Ascending aorta (tissue), 2 donors: ENCODE results near the gene LPAR1. TPM values are rescaled to one million over a fixed set of nuclear protein-coding genes. Genes with fewer than 3 reads are reported as not detected.

ENCODE experiments used
- DNase-seq, 2 donors: peaks; one replicate each; pipeline ENCODE4 v3.0.0-alpha.2; 2019; ENCODE audit warnings: low spot score in 2 of 2
- H3K27ac ChIP-seq, 2 donors: fragments of 200-600 bp; sonication (generic); one replicate each; pipeline ENCODE4 v1.5.1; 2016 to 2017; ENCODE audit warnings: mild to moderate bottlenecking in 1 of 2
- H3K27me3 ChIP-seq: fragments of 200-600 bp; sonication (generic); one replicate; pipeline ENCODE4 v1.5.1; 2017
- H3K36me3 ChIP-seq, 2 donors: fragments of 200-600 bp; sonication (generic); one replicate each; pipeline ENCODE4 v1.5.1; 2016
- H3K4me1 ChIP-seq, 2 donors: fragments of 200-600 bp; sonication (generic); one replicate each; pipeline ENCODE4 v1.5.1; 2016 to 2017; ENCODE audit warnings: mild to moderate bottlenecking in 1 of 2
- H3K4me3 ChIP-seq, 2 donors: fragments of 200-600 bp; sonication (generic); one replicate each; pipeline ENCODE4 v1.5.1; 2016 to 2017; ENCODE audit warnings: mild to moderate bottlenecking in 1 of 2
- H3K9me3 ChIP-seq, 2 donors: fragments of 200-600 bp; sonication (generic); one replicate each; pipeline ENCODE4 v1.5.1; 2016
- intact Hi-C: fragments of 100-400 bp; cut with DNase I; formaldehyde crosslinking; loops from one replicate; pipeline ENCODE4 v1.15.1; 2023
- total RNA-seq: library from RNA; depleted of rRNA; stranded (reverse); fragments of >200 nt; gene quantifications from one replicate; pipeline ENCODE4 v1.1.0, GENCODE V29; 2016
- TF ChIP-seq, protein P1 (sequence below), 3 experiments: fragments of 200-600 bp in 2 of 3; fragments of 450-650 bp in 1 of 3; sonication (generic) in 2 of 3; IDR thresholded peaks; one replicate each; pipeline ENCODE4 v1.5.1; 2016 to 2019; ENCODE audit warnings: antibody characterized with exemption in 3 of 3, mild to moderate bottlenecking in 1 of 3, moderate library complexity in 1 of 3

The LPAR1 gene
- total RNA-seq, 1 donor from 2014 or later = 35.4 TPM

DNA sequence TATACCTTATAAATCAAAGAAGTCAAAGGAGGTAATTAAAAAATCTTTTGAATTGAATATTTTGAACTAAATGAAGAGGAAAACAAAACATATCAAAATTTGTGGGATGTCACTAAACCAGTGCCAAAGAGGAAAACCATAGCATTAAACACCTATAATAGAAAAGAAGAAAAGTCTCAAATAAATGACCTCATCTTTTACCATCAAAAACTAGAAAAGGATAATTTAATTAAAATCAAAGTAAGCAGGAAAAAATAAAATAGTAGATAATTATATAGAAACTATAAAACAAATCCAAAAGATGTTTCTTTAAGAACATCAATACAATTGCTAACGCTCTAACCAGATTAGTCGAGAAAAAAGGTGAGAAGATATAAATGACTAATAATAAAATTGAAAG is 47.8 kb downstream of the LPAR1 start:
- TF ChIP-seq, protein P1, sequence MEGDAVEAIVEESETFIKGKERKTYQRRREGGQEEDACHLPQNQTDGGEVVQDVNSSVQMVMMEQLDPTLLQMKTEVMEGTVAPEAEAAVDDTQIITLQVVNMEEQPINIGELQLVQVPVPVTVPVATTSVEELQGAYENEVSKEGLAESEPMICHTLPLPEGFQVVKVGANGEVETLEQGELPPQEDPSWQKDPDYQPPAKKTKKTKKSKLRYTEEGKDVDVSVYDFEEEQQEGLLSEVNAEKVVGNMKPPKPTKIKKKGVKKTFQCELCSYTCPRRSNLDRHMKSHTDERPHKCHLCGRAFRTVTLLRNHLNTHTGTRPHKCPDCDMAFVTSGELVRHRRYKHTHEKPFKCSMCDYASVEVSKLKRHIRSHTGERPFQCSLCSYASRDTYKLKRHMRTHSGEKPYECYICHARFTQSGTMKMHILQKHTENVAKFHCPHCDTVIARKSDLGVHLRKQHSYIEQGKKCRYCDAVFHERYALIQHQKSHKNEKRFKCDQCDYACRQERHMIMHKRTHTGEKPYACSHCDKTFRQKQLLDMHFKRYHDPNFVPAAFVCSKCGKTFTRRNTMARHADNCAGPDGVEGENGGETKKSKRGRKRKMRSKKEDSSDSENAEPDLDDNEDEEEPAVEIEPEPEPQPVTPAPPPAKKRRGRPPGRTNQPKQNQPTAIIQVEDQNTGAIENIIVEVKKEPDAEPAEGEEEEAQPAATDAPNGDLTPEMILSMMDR (IDR thresholded peaks at IDR 0.05) = no peak

DNA sequence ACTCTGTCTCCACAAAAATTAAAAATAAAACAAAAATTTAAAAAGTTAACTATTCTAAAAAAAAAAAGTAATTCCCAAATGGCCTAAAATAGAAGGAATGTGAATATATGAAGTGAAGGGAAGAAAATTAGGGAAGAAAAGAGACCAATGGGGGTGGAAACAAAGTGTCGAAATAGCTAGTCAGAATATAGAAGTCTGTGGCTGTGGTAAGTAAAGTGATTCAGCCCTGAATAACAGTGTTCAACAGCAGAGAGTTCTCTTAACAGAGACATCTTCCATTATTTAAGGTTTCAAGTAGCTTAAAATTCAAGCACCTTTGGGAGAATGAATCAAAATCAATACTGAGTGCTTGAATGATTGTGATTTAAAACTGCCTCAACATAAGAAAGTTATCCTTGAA is 51.7 kb downstream of the LPAR1 start:
- Histone ChIP-seq H3K27ac (no peak overlapping the region), H3K4me1 (peaks cover 0 to 4% of the 10 kb centered on the region in 2 donors), H3K36me3 (no peaks in the 10 kb centered on the region), H3K27me3 (no peaks in the 10 kb centered on the region), H3K4me3 (no peak overlapping the region), H3K9me3 (no peaks in the 10 kb centered on the region)
- TF ChIP-seq, protein P1 (IDR thresholded peaks at IDR 0.05) = no peak
- no peak for DNase-seq
- intact Hi-C loops = no loop called here

More for the DNA sequence above, 47.8 kb downstream of the LPAR1 start:
- Histone ChIP-seq H3K4me3 (no peak overlapping the region), H3K9me3 (no peaks in the 10 kb centered on the region), H3K27ac (no peak overlapping the region), H3K4me1 (peaks cover 0 to 10% of the 10 kb centered on the region in 2 donors), H3K27me3 (no peaks in the 10 kb centered on the region), H3K36me3 (no peaks in the 10 kb centered on the region)
- intact Hi-C loops = no loop called here
- DNase-seq = no peak

DNA sequence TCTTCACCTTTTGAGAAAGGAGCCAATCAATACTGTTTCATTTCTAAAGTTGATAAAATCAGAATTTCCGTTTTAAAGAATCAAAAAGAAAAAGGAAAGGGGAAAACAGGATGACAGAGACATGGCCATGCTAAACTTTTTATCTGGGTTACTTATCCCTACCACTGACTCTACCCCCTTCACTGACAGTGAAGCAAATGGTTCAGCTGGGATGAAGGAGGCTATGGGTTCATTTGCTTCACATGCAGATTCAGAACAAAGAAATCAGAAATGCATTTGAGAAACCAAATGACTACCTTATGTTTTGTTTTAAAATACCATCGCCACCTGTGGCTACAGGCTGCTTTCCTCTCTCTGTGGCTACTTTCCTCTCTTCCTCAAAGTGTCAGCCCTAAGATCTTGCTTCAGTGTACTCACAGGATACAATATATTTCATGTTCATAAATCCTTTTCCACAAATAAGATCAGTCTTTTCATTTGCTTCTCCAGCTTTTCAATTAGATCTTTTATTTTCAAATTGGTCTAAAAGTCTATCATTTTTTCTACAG is 53.3 kb downstream of the LPAR1 start:
- Histone ChIP-seq H3K4me1 (peaks cover 0 to 4% of the 10 kb centered on the region in 2 donors), H3K27ac (no peak overlapping the region), H3K36me3 (no peaks in the 10 kb centered on the region), H3K27me3 (no peaks in the 10 kb centered on the region), H3K4me3 (no peak overlapping the region), H3K9me3 (no peaks in the 10 kb centered on the region)
- intact Hi-C loops = no loop called here
- TF ChIP-seq, protein P1 (IDR thresholded peaks at IDR 0.05) = no peak
- no peak for DNase-seq

DNA sequence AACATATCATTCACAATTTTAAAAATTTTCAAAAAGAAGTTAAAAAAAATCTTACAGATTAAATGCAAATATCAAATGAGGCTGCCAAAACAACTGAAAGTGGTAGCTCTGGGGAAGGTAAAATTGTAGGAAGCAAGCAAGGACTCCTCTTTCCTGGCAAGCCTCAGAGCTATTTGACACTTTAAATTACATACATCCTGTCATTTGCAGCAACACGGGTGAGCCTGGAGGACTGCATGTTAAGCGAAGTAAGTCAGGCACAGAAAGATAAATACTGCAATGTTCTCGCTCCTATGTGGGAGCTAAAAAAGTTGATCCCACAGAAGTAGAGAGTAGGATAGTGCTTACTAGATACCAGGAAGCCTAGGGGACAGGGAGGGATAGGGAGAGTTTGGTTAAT is 58.0 kb downstream of the LPAR1 start:
- Histone ChIP-seq H3K4me3 (no peak overlapping the region), H3K9me3 (no peaks in the 10 kb centered on the region), H3K36me3 (no peaks in the 10 kb centered on the region), H3K27me3 (no peaks in the 10 kb centered on the region), H3K4me1 (peaks cover 0 to 18% of the 10 kb centered on the region in 2 donors), H3K27ac (no peak overlapping the region)
- intact Hi-C loops = no loop called here
- no peak for DNase-seq
- TF ChIP-seq, protein P1 (IDR thresholded peaks at IDR 0.05) = no peak

DNA sequence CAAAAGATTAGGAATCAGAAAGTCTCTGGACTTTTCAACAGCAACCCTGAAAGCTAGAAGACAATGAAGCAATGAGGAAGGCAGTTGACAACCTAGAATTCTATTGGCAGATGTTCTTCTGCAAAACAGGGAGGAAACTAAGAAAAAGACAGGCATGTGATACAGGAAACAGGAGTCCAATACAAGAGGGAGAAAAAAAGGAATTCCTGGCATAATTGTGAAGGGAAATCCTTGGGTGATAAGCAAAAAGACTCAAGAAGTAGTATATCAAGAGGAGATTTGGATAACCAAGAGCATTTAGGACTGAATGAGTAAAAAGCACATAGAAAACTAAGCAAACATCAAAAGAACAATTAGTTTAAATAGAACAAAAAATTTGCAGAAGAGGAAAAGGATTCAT is 58.6 kb downstream of the LPAR1 start:
- Histone ChIP-seq H3K36me3 (no peaks in the 10 kb centered on the region), H3K4me1 (peaks cover 0 to 14% of the 10 kb centered on the region in 2 donors), H3K4me3 (no peak overlapping the region), H3K27me3 (no peaks in the 10 kb centered on the region), H3K27ac (peak overlapping the region; percentile 8 to 35), H3K9me3 (no peaks in the 10 kb centered on the region)
- intact Hi-C loops = no loop called here
- TF ChIP-seq, protein P1 (IDR thresholded peaks at IDR 0.05) = no peak
- DNase-seq = no peak

DNA sequence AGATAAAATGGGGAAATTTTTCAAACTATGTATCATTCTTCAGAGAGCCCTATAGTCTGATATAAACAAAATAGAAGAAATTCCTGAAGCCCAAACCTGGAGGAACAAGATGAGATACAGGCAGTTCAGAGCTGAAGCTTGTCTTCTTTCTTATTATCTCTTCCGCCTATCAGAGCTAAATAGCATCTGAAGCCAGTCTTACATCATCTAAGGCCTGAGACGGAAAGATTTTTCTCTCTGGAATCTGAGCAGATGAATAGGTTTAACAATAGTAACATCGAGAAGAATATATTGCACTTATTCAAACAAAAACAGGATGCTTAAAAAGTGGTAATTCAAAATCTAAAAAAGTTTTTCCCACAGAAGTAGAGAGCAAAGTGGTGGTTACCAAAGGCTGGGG is 59.8 kb downstream of the LPAR1 start:
- H3K4me1 ChIP-seq = peaks cover 0 to 14% of the 10 kb centered on the region in 2 donors
- H3K9me3 ChIP-seq = no peaks in the 10 kb centered on the region
- intact Hi-C loops = no loop called here
- no peaks in the 10 kb centered on the region for H3K36me3 ChIP-seq
- no peaks in the 10 kb centered on the region for H3K27me3 ChIP-seq
- H3K27ac ChIP-seq = no peak overlapping the region
- no peak overlapping the region for H3K4me3 ChIP-seq
- DNase-seq = no peak
- TF ChIP-seq, protein P1 (IDR thresholded peaks at IDR 0.05) = no peak
